HCT116 (cell line): ENCODE measurements around the gene ST7. TPM values are rescaled to one million over a fixed set of nuclear protein-coding genes. Genes with fewer than 3 reads are reported as not detected.

ENCODE experiments used
- ATAC-seq: fragments of 200-7000 bp; cut with Tn5 transposase; 2 replicates; pipeline ENCODE4 v1.9.1; 2020; ENCODE audit warnings: mild to moderate bottlenecking, moderate library complexity
- BruUV-seq: library from RNA; stranded (reverse); fragments of 400-500 nt; replicated peaks from 2 replicates; lab custom pipeline; 2021; lab: Mats Ljungman, UMichigan
- CTCF ChIA-PET: fragments of 300-600 bp; sonication (Branson Sonifier 250); formaldehyde crosslinking; loops from one replicate; lab custom pipeline; 2021; ENCODE audit warnings: antibody characterized with exemption; lab: Charles Lee
- POLR2A ChIA-PET: fragments of 300-600, 350-600 bp; sonication (Branson Sonifier 250); formaldehyde crosslinking; loops from one replicate; lab custom pipeline; 2021; ENCODE audit warnings: antibody characterized with exemption; lab: Charles Lee
- RAD21 ChIA-PET, 2 experiments: fragments of 300-600 bp; sonication (Branson Sonifier 250); formaldehyde crosslinking; loops; one replicate each; lab custom pipeline; 2023; ENCODE audit warnings: low total read pairs in 2 of 2; ENCODE audit not compliant: uncharacterized antibody in 2 of 2, unreplicated experiment in 2 of 2, low non-redundant PET in 1 of 2; lab: Charles Lee
- DNase-seq: peaks from one replicate; pipeline ENCODE4 v3.0.0-alpha.2; 2010; ENCODE audit warnings: low read depth, low spot score
- H2AFZ ChIP-seq: fragments of 200-600 bp; shearing (Covaris generic), sonication (generic); 2 replicates; pipeline ENCODE4 v1.6.1; 2017; ENCODE audit warnings: low read depth, mixed run types, mixed read lengths, antibody characterized with exemption, low read length; ENCODE audit not compliant: poor library complexity, severe bottlenecking
- H3K27ac ChIP-seq: 2 replicates; pipeline ENCODE4 v1.5.1; 2012; ENCODE audit warnings: low read depth, low read length
- H3K27me3 ChIP-seq: fragments of 200-600 bp; sonication (generic); 2 replicates; pipeline ENCODE4 v1.6.1; 2016; ENCODE audit warnings: mixed run types, low read length, mixed read lengths; ENCODE audit not compliant: insufficient read depth
- H3K36me3 ChIP-seq, 2 experiments: fragments of 200-500 bp in 1 of 2; fragments of 200-600 bp in 1 of 2; sonication (Bioruptor generic) in 1 of 2; sonication (generic) in 1 of 2; 2 replicates each; pipeline versions ENCODE4 v1.5.1 to v1.6.1; 2014 to 2016; ENCODE audit warnings: low read length in 2 of 2, inconsistent platforms in 1 of 2, mixed read lengths in 1 of 2, mixed run types in 1 of 2; ENCODE audit not compliant: insufficient read depth in 2 of 2, control insufficient read depth in 1 of 2
- H3K4me1 ChIP-seq, 2 experiments: fragments of 200-600 bp in 1 of 2; sonication (generic) in 1 of 2; 2 replicates each; pipeline versions ENCODE4 v1.5.1 to v1.6.1; 2012 to 2017; ENCODE audit warnings: low read length in 2 of 2, inconsistent platforms in 1 of 2, mild to moderate bottlenecking in 1 of 2, mixed read lengths in 1 of 2, mixed run types in 1 of 2, moderate library complexity in 1 of 2; ENCODE audit not compliant: insufficient read depth in 2 of 2, control insufficient read depth in 1 of 2
- H3K4me2 ChIP-seq: fragments of 200-600 bp; sonication (generic); 2 replicates; pipeline ENCODE4 v1.6.1; 2017; ENCODE audit warnings: mixed run types, low read length, mixed read lengths
- H3K4me3 ChIP-seq, 2 experiments: fragments of 200-600 bp in 1 of 2; sonication (generic) in 1 of 2; replicated peaks in 1 of 2; 2 replicates each; pipeline ENCODE4 v1.5.1; 2011 to 2016; ENCODE audit warnings: low read length in 2 of 2, control low read depth in 1 of 2, low read depth in 1 of 2, mild to moderate bottlenecking in 1 of 2, mixed read lengths in 1 of 2, mixed run types in 1 of 2
- H3K79me2 ChIP-seq: fragments of 200-600 bp; sonication (generic); 2 replicates; pipeline ENCODE4 v1.6.1; 2017; ENCODE audit warnings: mild to moderate bottlenecking, mixed run types, low read length, moderate library complexity, mixed read lengths; ENCODE audit not compliant: insufficient read depth
- H3K9ac ChIP-seq: fragments of 200-600 bp; sonication (generic); 2 replicates; pipeline ENCODE4 v1.6.1; 2016; ENCODE audit warnings: low read length, mixed read lengths
- H3K9me2 ChIP-seq: fragments of 200-600 bp; sonication (generic), shearing (Covaris generic); 2 replicates; pipeline ENCODE4 v1.6.1; 2017; ENCODE audit warnings: mixed run types, mild to moderate bottlenecking, moderate library complexity; ENCODE audit not compliant: insufficient read depth
- H3K9me3 ChIP-seq, 2 experiments: fragments of 200-500 bp in 1 of 2; fragments of 200-600 bp in 1 of 2; sonication (Bioruptor generic) in 1 of 2; sonication (generic) in 1 of 2; 2 replicates each; pipeline ENCODE4 v1.6.1; 2014 to 2017; ENCODE audit warnings: low read length in 2 of 2, mixed read lengths in 2 of 2, inconsistent platforms in 1 of 2, low read depth in 1 of 2, mild to moderate bottlenecking in 1 of 2, mixed run types in 1 of 2, moderate library complexity in 1 of 2; ENCODE audit not compliant: control insufficient read depth in 1 of 2, insufficient read depth in 1 of 2
- H4K20me1 ChIP-seq: fragments of 200-600 bp; sonication (generic), shearing (Covaris generic); 2 replicates; pipeline ENCODE4 v1.6.1; 2017; ENCODE audit warnings: mixed run types, mild to moderate bottlenecking, moderate library complexity; ENCODE audit not compliant: insufficient read depth
- CEBPB ChIP-seq: IDR thresholded peaks from 2 replicates; pipeline ENCODE4 v1.6.1; 2012; ENCODE audit warnings: low read depth
- EGR1 ChIP-seq: IDR thresholded peaks from 2 replicates; pipeline ENCODE4 v1.6.1; 2012; ENCODE audit warnings: low read depth
- ELF1 ChIP-seq: IDR thresholded peaks from 2 replicates; pipeline ENCODE4 v1.6.1; 2012; ENCODE audit warnings: low read depth, borderline replicate concordance
- EZH2 ChIP-seq: fragments of 200-600 bp; sonication (generic); IDR thresholded peaks from 2 replicates; pipeline ENCODE4 v1.6.1; 2017; ENCODE audit warnings: antibody characterized with exemption, mixed run types
- EZH2phosphoT487 ChIP-seq: fragments of 200-600 bp; IDR thresholded peaks from 2 replicates; pipeline ENCODE4 v1.6.1; 2018; ENCODE audit warnings: antibody characterized with exemption, borderline replicate concordance
- FOSL1 ChIP-seq: IDR thresholded peaks from 2 replicates; pipeline ENCODE4 v1.6.1; 2012; ENCODE audit warnings: low read depth
- JUND ChIP-seq: IDR thresholded peaks from 2 replicates; pipeline ENCODE4 v1.6.1; 2012
- POLR2A ChIP-seq: IDR thresholded peaks from 2 replicates; pipeline ENCODE4 v1.7.0; 2011; ENCODE audit warnings: borderline replicate concordance; ENCODE audit not compliant: insufficient read depth, insufficient read length; ENCODE audit errors: extremely low read depth
- POLR2AphosphoS5 ChIP-seq: IDR thresholded peaks from 2 replicates; pipeline ENCODE4 v1.6.1; 2011; ENCODE audit warnings: mild to moderate bottlenecking, low read depth, low read length, moderate library complexity
- RAD21 ChIP-seq: IDR thresholded peaks from 2 replicates; pipeline ENCODE4 v1.6.1; 2012; ENCODE audit warnings: low read depth, mild to moderate bottlenecking
- SP1 ChIP-seq: IDR thresholded peaks from 2 replicates; pipeline ENCODE4 v1.6.1; 2012; ENCODE audit warnings: low read depth
- SRF ChIP-seq: IDR thresholded peaks from 2 replicates; pipeline ENCODE4 v1.6.1; 2012; ENCODE audit warnings: low read depth
- TCF7L2 ChIP-seq: IDR thresholded peaks from 2 replicates; pipeline ENCODE4 v1.7.0; 2011; ENCODE audit warnings: borderline replicate concordance, inconsistent platforms; ENCODE audit not compliant: insufficient read depth, insufficient read length; ENCODE audit errors: extremely low read depth
- YY1 ChIP-seq: IDR thresholded peaks from 2 replicates; pipeline ENCODE4 v1.6.1; 2011; ENCODE audit warnings: low read length, low read depth, moderate library complexity, mild to moderate bottlenecking; ENCODE audit not compliant: insufficient replicate concordance; ENCODE audit errors: extremely low read depth
- ZFX ChIP-seq: fragments of 450-650 bp; IDR thresholded peaks from 2 replicates; pipeline ENCODE4 v1.6.1; 2017
- intact Hi-C: fragments of 100-400 bp; cut with micrococcal nuclease; formaldehyde crosslinking; loops from 2 replicates; pipeline ENCODE4 v1.10.0; 2022
- total RNA-seq: library from RNA; stranded (reverse); gene quantifications from one replicate; pipeline ENCODE4 v1.2.1, GENCODE V29; 2021; ENCODE audit not compliant: unreplicated experiment
- TF ChIP-seq, protein P1 (sequence below): IDR thresholded peaks from 2 replicates; pipeline ENCODE4 v1.6.1; 2012
- TF ChIP-seq, protein P2 (sequence below), 3 experiments: fragments of 200-600 bp in 1 of 3; sonication (generic) in 1 of 3; IDR thresholded peaks in 2 of 3; conservative IDR thresholded peaks in 1 of 3; 2 replicates each; pipeline ENCODE4 v1.5.1; 2012 to 2017; ENCODE audit warnings: low read depth in 2 of 3, low read length in 2 of 3, antibody characterized with exemption in 1 of 3, borderline replicate concordance in 1 of 3, control low read depth in 1 of 3, mild to moderate bottlenecking in 1 of 3, mixed read lengths in 1 of 3, mixed run types in 1 of 3, moderate library complexity in 1 of 3; ENCODE audit not compliant: insufficient read depth in 1 of 3
- TF ChIP-seq, protein P3 (sequence below): IDR thresholded peaks from 2 replicates; pipeline ENCODE4 v1.6.1; 2012; ENCODE audit warnings: low read depth
- TF ChIP-seq, protein P4 (sequence below): IDR thresholded peaks from 2 replicates; pipeline ENCODE4 v1.6.1; 2011; ENCODE audit warnings: mild to moderate bottlenecking, low read length, moderate library complexity; ENCODE audit not compliant: insufficient replicate concordance; ENCODE audit errors: extremely low read depth
- TF ChIP-seq, protein P5 (sequence below): IDR thresholded peaks from 2 replicates; pipeline ENCODE4 v1.6.1; 2012

ST7 gene
- total RNA-seq, 1 experiment from 2014 or later: 12.6 TPM

DNA sequence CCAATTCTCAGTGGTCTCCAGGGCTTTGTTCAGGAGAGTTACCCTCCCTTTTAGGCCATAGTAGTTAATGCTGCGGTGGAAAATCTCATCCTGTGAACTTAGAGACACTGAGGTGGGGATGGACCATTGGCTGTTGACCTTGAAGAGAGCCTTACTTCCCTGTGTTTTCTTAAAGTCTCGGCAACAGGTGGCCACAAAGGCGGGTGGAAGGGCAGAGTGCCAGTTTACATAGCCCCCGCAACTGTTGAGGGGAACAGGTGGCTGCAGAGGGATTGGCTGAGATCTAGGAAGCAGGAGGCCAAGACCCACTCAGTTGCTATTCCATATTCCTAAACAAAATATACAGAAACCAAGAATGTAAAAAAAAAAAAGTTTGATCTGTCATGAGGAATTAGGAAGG lies 160.6 kb downstream of the ST7 start:
- ChIA-PET CTCF (interaction anchor here (2.9 kb wide), 1 partner anchor 13 kb away, joined by 18 read pairs; no protein-coding TSS in a partner anchor), POLR2A (no interaction called here)

More for the DNA sequence above, 160.6 kb downstream of the ST7 start:
- no peak for TF ChIP-seq EZH2
- TF ChIP-seq POLR2AphosphoS5: no peak
- TF ChIP-seq, protein P1, sequence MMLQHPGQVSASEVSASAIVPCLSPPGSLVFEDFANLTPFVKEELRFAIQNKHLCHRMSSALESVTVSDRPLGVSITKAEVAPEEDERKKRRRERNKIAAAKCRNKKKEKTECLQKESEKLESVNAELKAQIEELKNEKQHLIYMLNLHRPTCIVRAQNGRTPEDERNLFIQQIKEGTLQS: no peak
- no peak for TF ChIP-seq SRF
- TF ChIP-seq, protein P2, sequence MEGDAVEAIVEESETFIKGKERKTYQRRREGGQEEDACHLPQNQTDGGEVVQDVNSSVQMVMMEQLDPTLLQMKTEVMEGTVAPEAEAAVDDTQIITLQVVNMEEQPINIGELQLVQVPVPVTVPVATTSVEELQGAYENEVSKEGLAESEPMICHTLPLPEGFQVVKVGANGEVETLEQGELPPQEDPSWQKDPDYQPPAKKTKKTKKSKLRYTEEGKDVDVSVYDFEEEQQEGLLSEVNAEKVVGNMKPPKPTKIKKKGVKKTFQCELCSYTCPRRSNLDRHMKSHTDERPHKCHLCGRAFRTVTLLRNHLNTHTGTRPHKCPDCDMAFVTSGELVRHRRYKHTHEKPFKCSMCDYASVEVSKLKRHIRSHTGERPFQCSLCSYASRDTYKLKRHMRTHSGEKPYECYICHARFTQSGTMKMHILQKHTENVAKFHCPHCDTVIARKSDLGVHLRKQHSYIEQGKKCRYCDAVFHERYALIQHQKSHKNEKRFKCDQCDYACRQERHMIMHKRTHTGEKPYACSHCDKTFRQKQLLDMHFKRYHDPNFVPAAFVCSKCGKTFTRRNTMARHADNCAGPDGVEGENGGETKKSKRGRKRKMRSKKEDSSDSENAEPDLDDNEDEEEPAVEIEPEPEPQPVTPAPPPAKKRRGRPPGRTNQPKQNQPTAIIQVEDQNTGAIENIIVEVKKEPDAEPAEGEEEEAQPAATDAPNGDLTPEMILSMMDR (IDR thresholded peaks at IDR 0.05 in 2 of 3, conservative IDR thresholded peaks at IDR 0.05 in 1 of 3; ENCODE audit: borderline replicate concordance in 1 of 3, insufficient read depth in 1 of 3, low read depth in 2 of 3, low read length in 2 of 3): no peak
- TF ChIP-seq, protein P3, sequence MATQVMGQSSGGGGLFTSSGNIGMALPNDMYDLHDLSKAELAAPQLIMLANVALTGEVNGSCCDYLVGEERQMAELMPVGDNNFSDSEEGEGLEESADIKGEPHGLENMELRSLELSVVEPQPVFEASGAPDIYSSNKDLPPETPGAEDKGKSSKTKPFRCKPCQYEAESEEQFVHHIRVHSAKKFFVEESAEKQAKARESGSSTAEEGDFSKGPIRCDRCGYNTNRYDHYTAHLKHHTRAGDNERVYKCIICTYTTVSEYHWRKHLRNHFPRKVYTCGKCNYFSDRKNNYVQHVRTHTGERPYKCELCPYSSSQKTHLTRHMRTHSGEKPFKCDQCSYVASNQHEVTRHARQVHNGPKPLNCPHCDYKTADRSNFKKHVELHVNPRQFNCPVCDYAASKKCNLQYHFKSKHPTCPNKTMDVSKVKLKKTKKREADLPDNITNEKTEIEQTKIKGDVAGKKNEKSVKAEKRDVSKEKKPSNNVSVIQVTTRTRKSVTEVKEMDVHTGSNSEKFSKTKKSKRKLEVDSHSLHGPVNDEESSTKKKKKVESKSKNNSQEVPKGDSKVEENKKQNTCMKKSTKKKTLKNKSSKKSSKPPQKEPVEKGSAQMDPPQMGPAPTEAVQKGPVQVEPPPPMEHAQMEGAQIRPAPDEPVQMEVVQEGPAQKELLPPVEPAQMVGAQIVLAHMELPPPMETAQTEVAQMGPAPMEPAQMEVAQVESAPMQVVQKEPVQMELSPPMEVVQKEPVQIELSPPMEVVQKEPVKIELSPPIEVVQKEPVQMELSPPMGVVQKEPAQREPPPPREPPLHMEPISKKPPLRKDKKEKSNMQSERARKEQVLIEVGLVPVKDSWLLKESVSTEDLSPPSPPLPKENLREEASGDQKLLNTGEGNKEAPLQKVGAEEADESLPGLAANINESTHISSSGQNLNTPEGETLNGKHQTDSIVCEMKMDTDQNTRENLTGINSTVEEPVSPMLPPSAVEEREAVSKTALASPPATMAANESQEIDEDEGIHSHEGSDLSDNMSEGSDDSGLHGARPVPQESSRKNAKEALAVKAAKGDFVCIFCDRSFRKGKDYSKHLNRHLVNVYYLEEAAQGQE: no peak
- TF ChIP-seq POLR2A: no peak
- TF ChIP-seq ZFX: no peak
- TF ChIP-seq, protein P4, sequence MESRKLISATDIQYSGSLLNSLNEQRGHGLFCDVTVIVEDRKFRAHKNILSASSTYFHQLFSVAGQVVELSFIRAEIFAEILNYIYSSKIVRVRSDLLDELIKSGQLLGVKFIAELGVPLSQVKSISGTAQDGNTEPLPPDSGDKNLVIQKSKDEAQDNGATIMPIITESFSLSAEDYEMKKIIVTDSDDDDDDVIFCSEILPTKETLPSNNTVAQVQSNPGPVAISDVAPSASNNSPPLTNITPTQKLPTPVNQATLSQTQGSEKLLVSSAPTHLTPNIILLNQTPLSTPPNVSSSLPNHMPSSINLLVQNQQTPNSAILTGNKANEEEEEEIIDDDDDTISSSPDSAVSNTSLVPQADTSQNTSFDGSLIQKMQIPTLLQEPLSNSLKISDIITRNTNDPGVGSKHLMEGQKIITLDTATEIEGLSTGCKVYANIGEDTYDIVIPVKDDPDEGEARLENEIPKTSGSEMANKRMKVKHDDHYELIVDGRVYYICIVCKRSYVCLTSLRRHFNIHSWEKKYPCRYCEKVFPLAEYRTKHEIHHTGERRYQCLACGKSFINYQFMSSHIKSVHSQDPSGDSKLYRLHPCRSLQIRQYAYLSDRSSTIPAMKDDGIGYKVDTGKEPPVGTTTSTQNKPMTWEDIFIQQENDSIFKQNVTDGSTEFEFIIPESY: no peak
- no peak for TF ChIP-seq FOSL1
- no peak for TF ChIP-seq CEBPB
- TF ChIP-seq SP1: no peak
- TF ChIP-seq ELF1: no peak
- TF ChIP-seq YY1: no peak
- no peak for TF ChIP-seq RAD21
- no peak for TF ChIP-seq JUND
- TF ChIP-seq TCF7L2: no peak
- TF ChIP-seq, protein P5, sequence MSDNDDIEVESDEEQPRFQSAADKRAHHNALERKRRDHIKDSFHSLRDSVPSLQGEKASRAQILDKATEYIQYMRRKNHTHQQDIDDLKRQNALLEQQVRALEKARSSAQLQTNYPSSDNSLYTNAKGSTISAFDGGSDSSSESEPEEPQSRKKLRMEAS: no peak
- no peak for TF ChIP-seq EZH2phosphoT487
- TF ChIP-seq EGR1: no peak
- Histone ChIP-seq H3K9ac (no peak overlapping the region), H3K4me2 (no peak overlapping the region), H3K4me3 (no peak overlapping the region), H3K36me3 (no peaks in the 10 kb centered on the region), H3K27ac (no peak overlapping the region), H3K27me3 (no peaks in the 10 kb centered on the region), H3K9me2 (no peaks in the 10 kb centered on the region), H3K79me2 (no peaks in the 10 kb centered on the region), H4K20me1 (no peaks in the 10 kb centered on the region), H2AFZ (no peak overlapping the region), H3K4me1 (no peaks in the 10 kb centered on the region), H3K9me3 (no peaks in the 10 kb centered on the region)
- no TSS peak for BruUV-seq
- intact Hi-C loops: no loop called here
- RAD21 ChIA-PET: no interaction called here
- ATAC-seq (no peak), DNase-seq (no peak)
